ENCODE data around the gene CLEC20A.
"Not testable (repeated sequence)": the region's sequence is repeated elsewhere in the genome, so short reads cannot be mapped to it uniquely, and the experiment has no call there.

CLEC20A gene

GRCh38 chr1:178529364-178530036 is 32.7 kb upstream of the CLEC20A start:
- DNase-seq (ENCODE audit: low spot score), result no peak

- DNase-seq (ENCODE audit: low spot score), result no peak
These were observed 32.2 kb upstream of the CLEC20A start for GRCh38 chr1:178528953-178529335.

GRCh38 chr1:178528228-178528952 is 31.6 kb upstream of the CLEC20A start:
- no peak for DNase-seq (ENCODE audit: low spot score)

DNA sequence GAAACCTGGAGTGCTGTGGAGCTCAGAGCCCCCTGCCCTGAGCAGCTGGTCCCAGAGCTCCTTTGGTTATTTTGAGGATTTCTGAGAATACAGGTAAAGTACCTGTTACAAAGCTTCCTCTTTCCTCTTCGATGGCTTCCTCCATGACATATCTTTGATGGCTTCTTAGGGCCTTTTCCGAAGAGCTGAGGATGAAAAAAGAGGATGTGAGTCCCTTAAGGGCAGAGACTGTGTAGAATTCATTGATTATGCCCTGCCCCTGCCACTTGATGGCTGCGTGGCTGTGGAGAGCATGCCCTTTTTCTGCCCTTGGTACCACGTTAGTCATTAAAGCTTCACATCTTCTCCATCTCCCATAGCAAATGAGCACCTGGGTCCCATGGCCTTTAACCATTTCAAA is 30.4 kb upstream of the CLEC20A start:
- DNase-seq (ENCODE audit: low spot score), result no peak

- DNase-seq (ENCODE audit: low spot score), result no peak
These were observed 24.5 kb upstream of the CLEC20A start for GRCh38 chr1:178521241-178521640.

DNA sequence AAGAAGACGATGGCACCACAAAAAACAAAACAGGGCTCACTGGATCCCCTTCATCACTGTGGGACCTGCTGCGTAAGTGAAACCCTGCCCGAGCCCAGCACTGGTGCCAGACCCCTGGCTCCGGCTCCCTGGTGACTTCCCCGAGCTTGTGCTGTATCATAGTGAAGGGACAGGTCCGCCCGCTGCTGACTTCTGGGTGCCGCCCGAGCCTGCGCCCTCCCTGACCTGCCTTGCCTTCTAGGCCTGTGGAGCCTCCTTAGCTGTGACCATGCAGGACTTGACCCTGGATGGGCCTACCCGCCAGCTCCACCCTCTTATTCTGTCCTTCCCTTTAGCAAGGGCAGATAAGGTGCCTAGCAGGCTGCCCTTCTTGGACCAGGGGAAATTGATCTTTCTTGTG is 24.0 kb upstream of the CLEC20A start:
- DNase-seq (ENCODE audit: low spot score), result no peak

GRCh38 chr1:178518894-178519293 is 22.1 kb upstream of the CLEC20A start:
- DNase-seq (ENCODE audit: low spot score), result no peak

DNA sequence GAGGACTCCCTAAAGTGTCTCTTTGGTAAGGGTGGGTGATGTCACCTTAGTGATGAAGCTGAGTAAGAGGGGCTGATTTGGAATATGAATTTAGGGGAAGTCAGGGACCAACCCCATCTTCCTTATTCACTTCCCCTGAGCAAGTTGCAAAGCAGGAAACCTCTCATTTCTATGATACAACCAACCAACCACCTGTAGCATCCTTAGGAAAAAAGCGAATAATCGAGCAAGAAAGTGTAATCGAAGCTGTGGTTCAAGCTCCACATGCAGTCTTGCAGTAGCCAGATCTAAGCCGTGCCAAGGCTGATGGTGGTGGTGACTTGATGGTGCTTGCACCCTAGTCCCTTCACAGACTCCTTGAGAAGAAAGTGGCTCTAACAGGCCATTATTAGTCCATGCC is 19.3 kb upstream of the CLEC20A start:
- DNase-seq (ENCODE audit: low spot score), result no peak

GRCh38 chr1:178513278-178513983 is 16.7 kb upstream of the CLEC20A start:
- peak; percentile 70 for DNase-seq (ENCODE audit: low spot score)

DNA sequence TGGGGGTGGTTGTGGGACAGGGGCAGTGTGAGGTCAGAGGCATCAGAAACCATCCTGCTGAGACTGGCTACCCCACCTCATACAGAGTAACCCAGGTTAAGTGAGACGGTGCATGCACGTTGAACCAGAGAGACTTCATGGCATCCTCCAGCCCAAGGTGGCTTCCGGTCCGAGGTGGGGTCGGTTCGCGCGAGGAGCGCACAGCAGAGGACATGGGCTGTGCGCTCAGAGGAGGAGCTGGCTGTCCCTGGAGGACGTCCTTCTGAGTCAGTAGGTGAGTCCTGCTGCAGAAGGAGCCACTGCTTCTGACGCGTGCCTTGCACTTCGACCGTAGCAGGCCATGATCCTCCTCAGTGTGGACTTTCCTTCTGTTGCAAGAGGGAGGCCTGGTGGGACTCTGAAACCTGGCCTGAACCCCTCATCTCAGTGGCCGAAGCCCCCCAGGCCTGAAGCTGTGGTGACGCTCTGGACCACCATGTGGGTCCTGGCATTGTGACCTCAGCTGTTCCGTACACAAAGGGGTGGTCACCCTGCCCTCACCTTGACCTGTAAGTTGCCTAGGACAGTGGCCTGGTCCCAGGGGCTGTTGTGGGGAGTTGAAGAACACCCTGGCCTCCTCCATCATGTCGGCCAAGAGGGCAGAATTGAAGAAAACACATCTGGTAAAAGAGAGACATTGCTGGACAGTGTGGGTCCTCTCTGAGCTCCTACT is 16.0 kb upstream of the CLEC20A start, which contains the start of gene TEX35:
Gene TEX35, plus strand, starts transcription at position 544 of the 712 bp plus-strand sequence. Its CDS starts 80 bp downstream, at position 624.
- DNase-seq (ENCODE audit: low spot score), result no peak

- no peak for DNase-seq (ENCODE audit: low spot score)
These were observed 13.4 kb upstream of the CLEC20A start for GRCh38 chr1:178510155-178510554.

DNA sequence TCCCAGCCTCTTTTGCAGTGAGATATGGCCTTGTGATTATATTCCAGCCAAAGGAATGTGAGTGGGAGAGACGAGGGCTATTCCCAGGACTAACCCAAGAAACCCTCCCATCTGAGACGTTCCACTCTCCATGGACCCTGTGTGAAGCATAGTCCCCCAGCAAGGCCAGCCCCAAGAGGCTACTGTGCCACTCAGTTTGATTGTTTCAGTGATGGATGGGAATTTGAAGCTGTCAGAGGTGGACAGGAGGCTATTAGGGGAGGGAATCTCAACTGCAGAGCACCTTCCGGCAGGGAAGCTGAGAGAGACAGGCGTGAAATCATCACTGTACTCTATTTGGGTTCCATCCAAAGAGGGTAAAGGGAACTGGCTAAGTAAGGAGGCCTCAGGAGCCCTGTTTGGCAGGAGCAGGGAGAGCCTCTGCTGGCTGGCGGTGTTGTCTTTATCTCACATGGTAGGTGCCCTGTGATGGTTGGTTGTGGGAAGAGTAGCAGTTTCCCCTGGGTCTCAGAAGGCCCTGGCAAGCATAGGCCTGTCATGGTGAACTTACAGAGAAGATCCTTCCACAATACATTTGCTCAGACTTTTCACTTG is 12.7 kb upstream of the CLEC20A start:
- no peak for DNase-seq (ENCODE audit: low spot score)

DNA sequence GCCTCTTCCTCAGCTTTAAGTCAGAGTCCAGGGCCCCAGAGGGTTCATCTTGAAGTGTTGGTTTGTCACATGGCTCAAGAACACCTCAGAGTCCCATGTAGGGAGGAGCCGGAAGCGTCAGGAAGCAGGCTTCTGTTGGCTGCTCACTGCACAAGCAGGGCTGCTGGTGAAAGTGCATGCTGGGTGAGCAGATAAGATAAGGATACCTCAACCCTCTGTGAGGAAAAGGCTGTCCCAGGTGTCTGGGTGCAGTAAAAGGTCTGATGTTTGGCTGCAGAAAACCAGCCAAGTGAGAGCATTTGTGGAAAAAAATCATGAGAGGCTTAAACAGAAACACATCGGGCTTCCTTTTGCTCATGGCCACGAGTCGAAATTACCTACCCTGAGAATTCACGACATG is 9.9 kb upstream of the CLEC20A start:
- no peak for DNase-seq (ENCODE audit: low spot score)

DNA sequence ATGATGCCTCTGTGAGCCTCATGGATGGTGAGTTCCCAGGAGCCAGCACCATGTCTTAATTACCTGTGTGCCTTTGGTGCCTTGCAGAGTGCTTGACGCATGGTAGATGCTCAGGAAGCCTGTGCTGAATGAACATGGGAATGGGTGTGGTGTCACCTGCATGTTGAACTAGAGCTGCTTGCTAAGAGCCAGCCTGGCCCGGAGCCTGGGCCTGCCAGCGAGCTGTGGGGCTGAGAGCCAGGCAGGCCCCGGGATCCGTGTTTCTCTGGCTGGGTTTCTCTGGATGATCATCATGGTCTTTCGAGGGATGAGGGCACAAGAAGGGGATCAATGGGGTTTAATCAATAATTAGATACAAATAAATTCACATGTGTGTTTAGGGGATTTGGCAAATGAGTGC is 9.4 kb upstream of the CLEC20A start:
- no peak for DNase-seq (ENCODE audit: low spot score)

- DNase-seq (ENCODE audit: low spot score), result no peak
These were observed 7.5 kb upstream of the CLEC20A start for GRCh38 chr1:178504286-178504685.

GRCh38 chr1:178503849-178504248 is 7.1 kb upstream of the CLEC20A start:
- DNase-seq (ENCODE audit: low spot score), result no peak

GRCh38 chr1:178503316-178503715 is 6.6 kb upstream of the CLEC20A start:
- not testable (repeated sequence) for DNase-seq (ENCODE audit: low spot score)

- DNase-seq (ENCODE audit: low spot score), result no peak
These were observed 6.1 kb upstream of the CLEC20A start for GRCh38 chr1:178502856-178503255.

DNA sequence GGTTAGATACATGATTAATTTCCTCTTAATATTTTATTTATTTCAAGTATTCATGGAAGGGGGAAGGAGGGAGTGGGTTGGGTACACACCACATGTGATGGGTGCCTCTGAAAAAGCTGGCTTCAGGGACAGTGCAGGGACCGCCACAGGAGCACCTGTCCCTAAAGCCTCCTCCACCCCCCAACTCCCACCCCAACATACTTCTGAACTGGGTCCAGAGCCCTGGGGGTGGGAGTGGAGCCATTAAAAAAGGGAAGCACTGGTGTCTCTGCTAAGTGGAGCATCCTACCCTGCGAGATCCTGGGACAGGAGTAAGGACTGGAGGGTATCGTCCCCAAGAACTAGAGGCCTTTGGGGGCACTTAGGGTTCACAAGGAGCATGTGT is 5.6 kb upstream of the CLEC20A start:
- DNase-seq (ENCODE audit: low spot score), result no peak

DNA sequence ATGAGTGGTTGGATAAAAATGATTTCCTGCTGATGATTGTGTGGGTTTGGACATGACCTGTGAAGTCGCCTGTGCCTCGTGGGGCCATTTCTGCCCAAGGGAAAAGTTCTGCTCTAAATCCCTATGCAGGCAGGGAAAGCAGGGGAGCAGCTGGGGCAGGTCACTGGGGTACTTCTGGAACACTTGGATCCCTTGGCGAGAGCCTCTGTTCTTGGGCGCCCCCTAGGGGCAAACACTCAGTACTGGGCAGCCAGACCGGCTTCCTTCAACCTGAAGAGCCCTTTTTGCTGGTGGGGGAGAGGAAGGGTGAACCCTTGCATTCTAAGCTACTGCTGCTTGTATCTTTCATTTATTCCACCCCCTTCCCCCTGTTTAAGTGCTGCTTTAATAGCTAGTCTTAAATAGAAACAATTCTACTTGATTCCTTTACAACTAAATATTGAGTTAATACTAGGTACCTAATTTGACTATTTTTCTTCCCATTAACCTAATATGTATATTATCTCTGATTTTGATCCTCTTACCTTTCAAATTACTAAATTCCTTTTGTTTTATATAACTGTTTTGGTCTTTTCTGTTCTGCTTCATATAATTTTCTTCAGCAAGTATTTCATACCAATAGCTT is 5.1 kb upstream of the CLEC20A start:
- DNase-seq (ENCODE audit: low spot score), result peak; percentile 87

DNA sequence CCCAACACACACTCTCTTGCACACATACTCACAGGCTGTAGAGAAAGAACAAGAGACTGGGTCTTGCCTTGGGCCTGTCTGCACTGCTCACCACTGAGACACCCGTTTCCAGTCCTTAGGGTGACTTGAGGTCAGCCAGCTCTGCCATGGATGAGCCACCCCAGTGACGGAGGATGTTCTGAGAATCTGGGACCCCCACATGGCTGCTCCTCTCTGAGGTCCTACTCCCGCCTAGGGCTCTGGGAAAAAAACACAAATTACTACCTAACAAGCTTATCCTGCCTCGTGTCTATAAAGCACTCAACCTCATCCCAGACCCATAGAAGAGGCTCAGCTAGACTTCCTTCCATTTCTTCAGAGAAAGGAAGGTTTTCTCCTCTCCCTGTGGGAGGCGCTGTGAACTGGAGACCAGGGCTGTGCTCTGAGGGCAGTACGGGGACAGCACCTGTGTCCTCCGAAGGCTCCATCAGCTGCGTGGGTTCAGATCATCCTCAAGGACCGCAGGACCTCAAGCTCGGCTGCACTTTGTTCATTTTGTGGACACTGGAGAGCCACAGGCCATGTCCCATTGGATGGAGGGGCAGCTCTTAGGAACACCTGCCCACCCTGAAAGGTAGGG is 4.3 kb upstream of the CLEC20A start:
- DNase-seq (ENCODE audit: low spot score), result no peak

Measured in AG08395 (cell line).